GM23338 (cell line): ENCODE results near the gene HBM. TPM values are rescaled to one million over a fixed set of nuclear protein-coding genes. Genes with fewer than 3 reads are reported as not detected.

Source experiments
- ATAC-seq: fragments of 200-7000 bp; cut with Tn5 transposase; 3 replicates; pipeline ENCODE4 v1.9.1; 2020
- DNase-seq: peaks from one replicate; pipeline ENCODE4 v3.0.0-alpha.2; 2015; ENCODE audit warnings: low spot score
- H2AFZ ChIP-seq: fragments of 200-600 bp; sonication (generic); 2 replicates; pipeline ENCODE4 v1.8.0; 2016; ENCODE audit warnings: antibody characterized with exemption, mild to moderate bottlenecking, moderate library complexity
- H3F3A ChIP-seq: fragments of 200-600 bp; sonication (generic); replicated peaks from 2 replicates; pipeline ENCODE4 v1.8.0; 2017; ENCODE audit warnings: antibody characterized with exemption, mixed run types, low read depth
- H3K27ac ChIP-seq: fragments of 200-600 bp; sonication (generic); 2 replicates; pipeline ENCODE4 v1.6.1; 2016; ENCODE audit warnings: low read depth
- H3K27me3 ChIP-seq: fragments of 200-600 bp; sonication (generic); 2 replicates; pipeline ENCODE4 v1.8.0; 2016; ENCODE audit warnings: mild to moderate bottlenecking, mixed run types, moderate library complexity; ENCODE audit not compliant: insufficient read depth
- H3K36me3 ChIP-seq: fragments of 200-600 bp; sonication (generic); 2 replicates; pipeline ENCODE4 v1.8.0; 2016; ENCODE audit warnings: mild to moderate bottlenecking; ENCODE audit not compliant: insufficient read depth
- H3K4me1 ChIP-seq: fragments of 200-600 bp; sonication (generic); 2 replicates; pipeline ENCODE4 v1.8.0; 2016; ENCODE audit warnings: mild to moderate bottlenecking, moderate library complexity; ENCODE audit not compliant: insufficient read depth
- H3K4me2 ChIP-seq: fragments of 200-600 bp; sonication (generic); 2 replicates; pipeline ENCODE4 v1.7.1; 2017; ENCODE audit warnings: mixed run types
- H3K4me3 ChIP-seq: fragments of 200-600 bp; sonication (generic); 2 replicates; pipeline ENCODE4 v1.6.1; 2016; ENCODE audit warnings: mixed run types
- H3K79me2 ChIP-seq: fragments of 200-600 bp; sonication (generic); replicated peaks from 2 replicates; pipeline ENCODE4 v1.8.0; 2017; ENCODE audit warnings: mild to moderate bottlenecking; ENCODE audit not compliant: insufficient read depth
- H3K9me2 ChIP-seq: fragments of 200-600 bp; sonication (generic); 2 replicates; pipeline ENCODE4 v1.8.0; 2017; ENCODE audit not compliant: insufficient read depth
- H4K20me1 ChIP-seq: fragments of 200-600 bp; sonication (generic); replicated peaks from 2 replicates; pipeline ENCODE4 v1.8.0; 2017; ENCODE audit warnings: mild to moderate bottlenecking; ENCODE audit not compliant: insufficient read depth
- H3K27ac Mint-ChIP-seq: 2 replicates; pipeline ENCODE4 v1.8.0; 2020; ENCODE audit warnings: inconsistent platforms, mild to moderate bottlenecking, moderate library complexity, mixed read lengths
- H3K27me3 Mint-ChIP-seq: 3 replicates; pipeline ENCODE4 v1.8.0; 2022; ENCODE audit warnings: low read depth, mild to moderate bottlenecking, moderate library complexity, mixed read lengths, inconsistent platforms; ENCODE audit not compliant: insufficient read depth, poor library complexity
- H3K36me3 Mint-ChIP-seq: 3 replicates; pipeline ENCODE4 v1.8.0; 2021; ENCODE audit warnings: low read depth, mild to moderate bottlenecking, inconsistent platforms, moderate library complexity, mixed read lengths
- H3K4me1 Mint-ChIP-seq: 3 replicates; pipeline ENCODE4 v1.8.0; 2020; ENCODE audit warnings: mild to moderate bottlenecking, inconsistent platforms, mixed read lengths
- H3K4me3 Mint-ChIP-seq: 3 replicates; pipeline ENCODE4 v1.8.0; 2021; ENCODE audit warnings: moderate library complexity, mild to moderate bottlenecking, inconsistent platforms, mixed read lengths
- H3K9me3 Mint-ChIP-seq: 3 replicates; pipeline ENCODE4 v1.8.0; 2020; ENCODE audit warnings: moderate library complexity, mild to moderate bottlenecking, inconsistent platforms, mixed read lengths
- CREB1 ChIP-seq: fragments of 250-450 bp; sonication (Bioruptor Pico); IDR thresholded peaks from 2 replicates; pipeline ENCODE4 v1.5.0; 2020; ENCODE audit warnings: low read depth, mild to moderate bottlenecking, moderate library complexity
- STAT1 ChIP-seq: IDR thresholded peaks from one replicate; pipeline ENCODE4 v1.6.1; 2016; ENCODE audit warnings: antibody characterized with exemption; ENCODE audit not compliant: unreplicated experiment
- ZNF114 ChIP-seq: fragments of 250-450 bp; sonication (Bioruptor Pico); IDR thresholded peaks from 2 replicates; pipeline ENCODE4 v1.5.0; 2020; ENCODE audit warnings: mild to moderate bottlenecking, moderate library complexity
- polyA plus RNA-seq: library from polyadenylated mRNA; unstranded; fragments of >200 nt; fragmentation: Nextera tagmentation; extraction: Ambion mirVana; gene quantifications from 2 replicates; pipeline ENCODE4 v1.2.1, GENCODE V29; 2016
- total RNA-seq: library from RNA; depleted of rRNA; stranded (reverse); fragments of >200 nt; shearing (Covaris generic); gene quantifications from 2 replicates; pipeline ENCODE4 v1.2.3, GENCODE V29; 2014
- TF ChIP-seq, protein P1 (sequence below): IDR thresholded peaks from one replicate; pipeline ENCODE4 v1.6.1; 2018; ENCODE audit warnings: antibody characterized with exemption; ENCODE audit not compliant: unreplicated experiment
- TF ChIP-seq, protein P2 (sequence below): fragments of 250-450 bp; sonication (Bioruptor Pico); IDR thresholded peaks from 2 replicates; pipeline ENCODE4 v1.5.0; 2020; ENCODE audit warnings: mild to moderate bottlenecking, moderate library complexity

Gene HBM
- total and polyA plus RNA-seq, 2 experiments from 2014 or later: not detected

DNA sequence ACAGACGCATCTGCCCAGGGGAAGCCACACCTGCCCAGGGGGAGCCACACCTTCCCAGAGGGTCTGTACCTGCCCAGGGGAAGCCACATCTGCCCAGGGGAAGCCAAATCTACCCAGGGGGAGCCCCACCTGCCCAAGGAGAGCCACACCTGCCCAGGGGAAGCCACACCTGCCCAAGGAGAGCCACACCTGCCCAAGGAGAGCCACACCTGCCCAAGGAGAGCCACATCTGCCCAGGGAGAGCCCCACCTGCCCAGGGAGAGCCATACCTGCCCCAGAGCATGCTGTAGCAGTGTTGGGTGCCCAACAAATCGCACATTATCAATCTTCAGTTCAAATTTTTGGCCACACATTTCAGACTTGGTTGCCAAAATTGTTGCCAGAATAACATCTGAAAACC is 46.9 kb upstream of the HBM start (continued):
- TF ChIP-seq, protein P1, sequence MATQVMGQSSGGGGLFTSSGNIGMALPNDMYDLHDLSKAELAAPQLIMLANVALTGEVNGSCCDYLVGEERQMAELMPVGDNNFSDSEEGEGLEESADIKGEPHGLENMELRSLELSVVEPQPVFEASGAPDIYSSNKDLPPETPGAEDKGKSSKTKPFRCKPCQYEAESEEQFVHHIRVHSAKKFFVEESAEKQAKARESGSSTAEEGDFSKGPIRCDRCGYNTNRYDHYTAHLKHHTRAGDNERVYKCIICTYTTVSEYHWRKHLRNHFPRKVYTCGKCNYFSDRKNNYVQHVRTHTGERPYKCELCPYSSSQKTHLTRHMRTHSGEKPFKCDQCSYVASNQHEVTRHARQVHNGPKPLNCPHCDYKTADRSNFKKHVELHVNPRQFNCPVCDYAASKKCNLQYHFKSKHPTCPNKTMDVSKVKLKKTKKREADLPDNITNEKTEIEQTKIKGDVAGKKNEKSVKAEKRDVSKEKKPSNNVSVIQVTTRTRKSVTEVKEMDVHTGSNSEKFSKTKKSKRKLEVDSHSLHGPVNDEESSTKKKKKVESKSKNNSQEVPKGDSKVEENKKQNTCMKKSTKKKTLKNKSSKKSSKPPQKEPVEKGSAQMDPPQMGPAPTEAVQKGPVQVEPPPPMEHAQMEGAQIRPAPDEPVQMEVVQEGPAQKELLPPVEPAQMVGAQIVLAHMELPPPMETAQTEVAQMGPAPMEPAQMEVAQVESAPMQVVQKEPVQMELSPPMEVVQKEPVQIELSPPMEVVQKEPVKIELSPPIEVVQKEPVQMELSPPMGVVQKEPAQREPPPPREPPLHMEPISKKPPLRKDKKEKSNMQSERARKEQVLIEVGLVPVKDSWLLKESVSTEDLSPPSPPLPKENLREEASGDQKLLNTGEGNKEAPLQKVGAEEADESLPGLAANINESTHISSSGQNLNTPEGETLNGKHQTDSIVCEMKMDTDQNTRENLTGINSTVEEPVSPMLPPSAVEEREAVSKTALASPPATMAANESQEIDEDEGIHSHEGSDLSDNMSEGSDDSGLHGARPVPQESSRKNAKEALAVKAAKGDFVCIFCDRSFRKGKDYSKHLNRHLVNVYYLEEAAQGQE: no peak
- TF ChIP-seq, protein P2, sequence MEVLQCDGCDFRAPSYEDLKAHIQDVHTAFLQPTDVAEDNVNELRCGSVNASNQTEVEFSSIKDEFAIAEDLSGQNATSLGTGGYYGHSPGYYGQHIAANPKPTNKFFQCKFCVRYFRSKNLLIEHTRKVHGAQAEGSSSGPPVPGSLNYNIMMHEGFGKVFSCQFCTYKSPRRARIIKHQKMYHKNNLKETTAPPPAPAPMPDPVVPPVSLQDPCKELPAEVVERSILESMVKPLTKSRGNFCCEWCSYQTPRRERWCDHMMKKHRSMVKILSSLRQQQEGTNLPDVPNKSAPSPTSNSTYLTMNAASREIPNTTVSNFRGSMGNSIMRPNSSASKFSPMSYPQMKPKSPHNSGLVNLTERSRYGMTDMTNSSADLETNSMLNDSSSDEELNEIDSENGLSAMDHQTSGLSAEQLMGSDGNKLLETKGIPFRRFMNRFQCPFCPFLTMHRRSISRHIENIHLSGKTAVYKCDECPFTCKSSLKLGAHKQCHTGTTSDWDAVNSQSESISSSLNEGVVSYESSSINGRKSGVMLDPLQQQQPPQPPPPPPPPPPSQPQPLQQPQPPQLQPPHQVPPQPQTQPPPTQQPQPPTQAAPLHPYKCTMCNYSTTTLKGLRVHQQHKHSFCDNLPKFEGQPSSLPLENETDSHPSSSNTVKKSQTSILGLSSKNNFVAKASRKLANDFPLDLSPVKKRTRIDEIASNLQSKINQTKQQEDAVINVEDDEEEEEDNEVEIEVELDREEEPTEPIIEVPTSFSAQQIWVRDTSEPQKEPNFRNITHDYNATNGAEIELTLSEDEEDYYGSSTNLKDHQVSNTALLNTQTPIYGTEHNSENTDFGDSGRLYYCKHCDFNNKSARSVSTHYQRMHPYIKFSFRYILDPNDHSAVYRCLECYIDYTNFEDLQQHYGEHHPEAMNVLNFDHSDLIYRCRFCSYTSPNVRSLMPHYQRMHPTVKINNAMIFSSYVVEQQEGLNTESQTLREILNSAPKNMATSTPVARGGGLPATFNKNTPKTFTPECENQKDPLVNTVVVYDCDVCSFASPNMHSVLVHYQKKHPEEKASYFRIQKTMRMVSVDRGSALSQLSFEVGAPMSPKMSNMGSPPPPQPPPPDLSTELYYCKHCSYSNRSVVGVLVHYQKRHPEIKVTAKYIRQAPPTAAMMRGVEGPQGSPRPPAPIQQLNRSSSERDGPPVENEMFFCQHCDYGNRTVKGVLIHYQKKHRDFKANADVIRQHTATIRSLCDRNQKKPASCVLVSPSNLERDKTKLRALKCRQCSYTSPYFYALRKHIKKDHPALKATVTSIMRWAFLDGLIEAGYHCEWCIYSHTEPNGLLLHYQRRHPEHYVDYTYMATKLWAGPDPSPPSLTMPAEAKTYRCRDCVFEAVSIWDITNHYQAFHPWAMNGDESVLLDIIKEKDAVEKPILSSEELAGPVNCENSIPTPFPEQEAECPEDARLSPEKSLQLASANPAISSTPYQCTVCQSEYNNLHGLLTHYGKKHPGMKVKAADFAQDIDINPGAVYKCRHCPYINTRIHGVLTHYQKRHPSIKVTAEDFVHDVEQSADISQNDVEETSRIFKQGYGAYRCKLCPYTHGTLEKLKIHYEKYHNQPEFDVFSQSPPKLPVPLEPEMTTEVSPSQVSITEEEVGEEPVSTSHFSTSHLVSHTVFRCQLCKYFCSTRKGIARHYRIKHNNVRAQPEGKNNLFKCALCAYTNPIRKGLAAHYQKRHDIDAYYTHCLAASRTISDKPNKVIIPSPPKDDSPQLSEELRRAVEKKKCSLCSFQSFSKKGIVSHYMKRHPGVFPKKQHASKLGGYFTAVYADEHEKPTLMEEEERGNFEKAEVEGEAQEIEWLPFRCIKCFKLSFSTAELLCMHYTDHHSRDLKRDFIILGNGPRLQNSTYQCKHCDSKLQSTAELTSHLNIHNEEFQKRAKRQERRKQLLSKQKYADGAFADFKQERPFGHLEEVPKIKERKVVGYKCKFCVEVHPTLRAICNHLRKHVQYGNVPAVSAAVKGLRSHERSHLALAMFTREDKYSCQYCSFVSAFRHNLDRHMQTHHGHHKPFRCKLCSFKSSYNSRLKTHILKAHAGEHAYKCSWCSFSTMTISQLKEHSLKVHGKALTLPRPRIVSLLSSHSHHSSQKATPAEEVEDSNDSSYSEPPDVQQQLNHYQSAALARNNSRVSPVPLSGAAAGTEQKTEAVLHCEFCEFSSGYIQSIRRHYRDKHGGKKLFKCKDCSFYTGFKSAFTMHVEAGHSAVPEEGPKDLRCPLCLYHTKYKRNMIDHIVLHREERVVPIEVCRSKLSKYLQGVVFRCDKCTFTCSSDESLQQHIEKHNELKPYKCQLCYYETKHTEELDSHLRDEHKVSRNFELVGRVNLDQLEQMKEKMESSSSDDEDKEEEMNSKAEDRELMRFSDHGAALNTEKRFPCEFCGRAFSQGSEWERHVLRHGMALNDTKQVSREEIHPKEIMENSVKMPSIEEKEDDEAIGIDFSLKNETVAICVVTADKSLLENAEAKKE (CRISPR knock-in tag): no peak
- TF ChIP-seq ZNF114 (CRISPR knock-in tag) (no peak), CREB1 (CRISPR knock-in tag) (no peak), STAT1 (no peak)

- H3K4me1 ChIP-seq: no peaks in the 10 kb centered on the region
- no peaks in the 10 kb centered on the region for H3K36me3 ChIP-seq
- H3K4me3 Mint-ChIP-seq: no peak overlapping the region
- H3K27me3 Mint-ChIP-seq: peaks cover 2% of the 10 kb centered on the region
- no peaks in the 10 kb centered on the region for H3K79me2 ChIP-seq
- no peak overlapping the region for H3K4me3 ChIP-seq
- H4K20me1 ChIP-seq: peaks cover 10% of the 10 kb centered on the region
- peaks cover 20% of the 10 kb centered on the region; the same call in 2 of the 3 replicates for H3K36me3 Mint-ChIP-seq
- H3K4me2 ChIP-seq: no peak overlapping the region
- H3F3A ChIP-seq: 0 out of 2 replicates have a peak, but pooled peaks cover 3% of the 10 kb centered on the region
- no peaks in the 10 kb centered on the region for H3K9me2 ChIP-seq
- DNase-seq: no peak
- H3K27ac ChIP-seq: no peak overlapping the region
- H3K9me3 Mint-ChIP-seq: no peaks in the 10 kb centered on the region
- no peak for ATAC-seq
- H3K4me1 Mint-ChIP-seq: peaks cover 3% of the 10 kb centered on the region; the same call in 2 of the 3 replicates
- H2AFZ ChIP-seq: no peak overlapping the region
- no peaks in the 10 kb centered on the region for H3K27me3 ChIP-seq
- no peak overlapping the region for H3K27ac Mint-ChIP-seq
- TF ChIP-seq, protein P2 (CRISPR knock-in tag): no peak
Observed at GRCh38 chr16:119295-119694, 46.5 kb upstream of the HBM start.
